Prostate gland (tissue), 2 donors: ENCODE measurements around the gene LPA. TPM values are rescaled to one million over a fixed set of nuclear protein-coding genes. Genes with fewer than 3 reads are reported as not detected.
"Not testable (repeated sequence)": the region's sequence is repeated elsewhere in the genome, so short reads cannot be mapped to it uniquely, and the experiment has no call there.

Experiments
- DNase-seq: peaks from one replicate; pipeline ENCODE4 v3.0.0-alpha.2; 2019; ENCODE audit warnings: low spot score
- H3K27ac ChIP-seq, 2 donors: fragments of 200-600 bp; sonication (generic); 2 replicates each; pipeline ENCODE4 v1.5.1; 2017 to 2019
- H3K27me3 ChIP-seq: fragments of 200-600 bp; sonication (generic); replicated peaks from 2 replicates; pipeline ENCODE4 v1.5.1; 2019; ENCODE audit not compliant: insufficient read depth
- H3K36me3 ChIP-seq, 2 donors: fragments of 200-600 bp; sonication (generic); 1 replicate in 1 of 2; 2 replicates in 1 of 2; pipeline versions ENCODE4 v1.5.1 to v1.8.1; 2017 to 2019
- H3K4me1 ChIP-seq: fragments of 200-600 bp; sonication (generic); replicated peaks from 2 replicates; pipeline ENCODE4 v1.5.1; 2019
- H3K4me3 ChIP-seq, 2 donors: fragments of 200-600 bp; sonication (generic); 2 replicates each; pipeline ENCODE4 v1.5.1; 2017 to 2019
- H3K9me3 ChIP-seq: fragments of 200-600 bp; sonication (generic); 2 replicates; pipeline ENCODE4 v1.5.1; 2017
- CTCF ChIP-seq, 4 experiments: fragments of 200-600 bp in 2 of 4; fragments of 450-650 bp in 2 of 4; sonication (generic) in 2 of 4; IDR thresholded peaks; 1 replicate in 3 of 4; 2 replicates in 1 of 4; pipeline ENCODE4 v1.5.1; 2016 to 2019; ENCODE audit warnings: antibody characterized with exemption in 4 of 4, mild to moderate bottlenecking in 2 of 4, moderate library complexity in 2 of 4
- POLR2A ChIP-seq: fragments of 450-650 bp; IDR thresholded peaks from one replicate; pipeline ENCODE4 v1.6.1; 2016; ENCODE audit warnings: antibody characterized with exemption, mild to moderate bottlenecking
- POLR2AphosphoS5 ChIP-seq: sonication (generic); formaldehyde crosslinking; IDR thresholded peaks from one replicate; pipeline ENCODE4 v1.6.1; 2017; ENCODE audit warnings: antibody characterized with exemption
- WGBS: methylation state at CpG from one replicate; pipeline ENCODE4 v1.1.5; 2018; 5-methylcytosine and 5-hydroxymethylcytosine counted together
- intact Hi-C: fragments of 100-400 bp; cut with DNase I; formaldehyde crosslinking; loops from one replicate; pipeline ENCODE4 v1.14.2; 2022
- total RNA-seq, 2 donors: library from RNA; depleted of rRNA; stranded (reverse); fragments of >200 nt; gene quantifications; one replicate each; pipeline ENCODE4 v1.1.0, GENCODE V29; 2016

Gene LPA
- total RNA-seq, 2 donors from 2014 or later, result 0.09 to 0.85 TPM

- no peak overlapping the region for H3K27ac ChIP-seq
- no peaks in the 10 kb centered on the region for H3K36me3 ChIP-seq
- H3K27me3 ChIP-seq, result no peaks in the 10 kb centered on the region
- DNase-seq, result no peak
- intact Hi-C loops, result no loop called here
- H3K4me3 ChIP-seq, result no peak overlapping the region
- TF ChIP-seq POLR2AphosphoS5 (no peak), CTCF (IDR thresholded peaks at IDR 0.05) (no peak), POLR2A (no peak)
- 96% methylated on average over 5 of the region's 5 CpGs for WGBS
- no peaks in the 10 kb centered on the region for H3K9me3 ChIP-seq
- no peaks in the 10 kb centered on the region for H3K4me1 ChIP-seq
These were observed 28.4 kb upstream of the LPA start for GRCh38 chr6:160692369-160692959.

- Histone ChIP-seq H3K27me3 (no peaks in the 10 kb centered on the region), H3K4me1 (no peaks in the 10 kb centered on the region), H3K9me3 (no peaks in the 10 kb centered on the region), H3K4me3 (no peak overlapping the region), H3K36me3 (no peaks in the 10 kb centered on the region), H3K27ac (no peak overlapping the region)
- intact Hi-C loops, result no loop called here
- 95% methylated on average over 5 of the region's 5 CpGs for WGBS
- DNase-seq, result no peak
- no peak for TF ChIP-seq POLR2A
- TF ChIP-seq POLR2AphosphoS5, result no peak
- TF ChIP-seq CTCF (IDR thresholded peaks at IDR 0.05), result no peak
These were observed 27.5 kb upstream of the LPA start for GRCh38 chr6:160691617-160692016.

- TF ChIP-seq POLR2A (no peak), POLR2AphosphoS5 (no peak), CTCF (IDR thresholded peaks at IDR 0.05) (no peak)
- Histone ChIP-seq H3K4me3 (no peak overlapping the region), H3K9me3 (no peaks in the 10 kb centered on the region), H3K36me3 (no peaks in the 10 kb centered on the region), H3K27me3 (no peaks in the 10 kb centered on the region), H3K27ac (no peak overlapping the region), H3K4me1 (no peaks in the 10 kb centered on the region)
- intact Hi-C loops, result no loop called here
- DNase-seq, result no peak
- 93% methylated on average over 9 of the region's 9 CpGs for WGBS
These were observed 26.4 kb upstream of the LPA start for GRCh38 chr6:160690458-160690857.

- intact Hi-C loops, result no loop called here
- 74% methylated on average over 5 of the region's 5 CpGs for WGBS
These were observed 21.8 kb upstream of the LPA start for GRCh38 chr6:160685762-160686450.

GRCh38 chr6:160685101-160685761 lies 21.2 kb upstream of the LPA start:
- H3K27me3 ChIP-seq, H3K9me3 ChIP-seq, DNase-seq, H3K4me3 ChIP-seq, H3K36me3 ChIP-seq, H3K4me1 ChIP-seq, intact Hi-C loops: not testable (repeated sequence)
- peak overlapping the region in 1 of 2 donors; percentile 46 for H3K27ac ChIP-seq
- WGBS, result 81% methylated on average over 32 of the region's 32 CpGs

More at GRCh38 chr6:160685762-160686450, 21.8 kb upstream of the LPA start:
- H3K9me3 ChIP-seq, result no peaks in the 10 kb centered on the region
- no peaks in the 10 kb centered on the region for H3K36me3 ChIP-seq
- H3K4me3 ChIP-seq, result no peak overlapping the region
- peak overlapping the region in 1 of 2 donors; percentile 46 for H3K27ac ChIP-seq
- DNase-seq, result no peak
- H3K27me3 ChIP-seq, result no peaks in the 10 kb centered on the region
- H3K4me1 ChIP-seq, result no peaks in the 10 kb centered on the region
- TF ChIP-seq POLR2AphosphoS5 (no peak), POLR2A (no peak), CTCF (IDR thresholded peaks at IDR 0.05) (no peak)
